BE2C (cell line): ENCODE measurements around the gene ATP8A1.
A peak's percentile ranks its signal among the peaks of the same experiment; 100 is the strongest.

Source experiments
- DNase-seq: peaks from one replicate; pipeline ENCODE4 v3.0.0-alpha.2; 2020
- H3K27me3 ChIP-seq: fragments of 250-450 bp; sonication (Bioruptor Pico); 2 replicates; pipeline ENCODE4 v1.5.1; 2020; ENCODE audit warnings: mild to moderate bottlenecking
- H3K36me3 ChIP-seq: fragments of 250-450 bp; sonication (Bioruptor Pico); 2 replicates; pipeline ENCODE4 v1.5.1; 2020; ENCODE audit warnings: mild to moderate bottlenecking
- H3K4me1 ChIP-seq: fragments of 250-450 bp; sonication (Bioruptor Pico); 2 replicates; pipeline ENCODE4 v1.5.1; 2020
- H3K4me3 ChIP-seq: 2 replicates; pipeline ENCODE4 v1.5.1; 2011; ENCODE audit warnings: low read depth, low read length
- H3K9me3 ChIP-seq: fragments of 250-450 bp; sonication (Bioruptor Pico); 2 replicates; pipeline ENCODE4 v1.5.1; 2020
- CTCF ChIP-seq: IDR thresholded peaks from 2 replicates; pipeline ENCODE4 v1.5.1; 2012; ENCODE audit warnings: mild to moderate bottlenecking, low read depth, low read length

The ATP8A1 gene

GRCh38 chr4:42683393-42683792 lies 26.5 kb upstream of the ATP8A1 start:
- TF ChIP-seq CTCF = no peak
- no peaks in the 10 kb centered on the region for H3K36me3 ChIP-seq
- peaks cover 6% of the 10 kb centered on the region for H3K4me1 ChIP-seq
- no peaks in the 10 kb centered on the region for H3K9me3 ChIP-seq
- no peak overlapping the region for H3K4me3 ChIP-seq
- DNase-seq = no peak
- no peaks in the 10 kb centered on the region for H3K27me3 ChIP-seq

DNA sequence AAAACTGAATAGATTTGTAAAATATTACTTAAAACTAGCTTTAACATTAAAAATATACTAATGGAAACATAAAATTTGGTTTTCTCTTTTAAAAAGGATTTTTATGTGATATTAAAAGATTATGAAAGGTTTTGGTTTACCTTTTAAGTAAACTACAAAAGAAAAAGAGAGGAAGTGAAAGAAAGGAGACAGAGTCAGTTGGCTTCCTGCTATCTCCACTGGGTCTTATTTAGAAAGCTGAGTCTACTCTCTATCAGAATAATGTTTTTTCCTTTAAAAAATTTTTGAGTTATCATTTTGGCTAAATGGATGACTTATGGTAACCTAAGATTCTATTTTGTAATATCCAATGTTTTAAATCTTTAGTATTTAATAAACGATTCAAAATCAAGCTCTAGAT lies 21.6 kb upstream of the ATP8A1 start:
- Histone ChIP-seq H3K9me3 (no peaks in the 10 kb centered on the region), H3K27me3 (no peaks in the 10 kb centered on the region), H3K4me1 (peaks cover 22% of the 10 kb centered on the region), H3K36me3 (no peaks in the 10 kb centered on the region), H3K4me3 (no peak overlapping the region)
- TF ChIP-seq CTCF = no peak
- no peak for DNase-seq

DNA sequence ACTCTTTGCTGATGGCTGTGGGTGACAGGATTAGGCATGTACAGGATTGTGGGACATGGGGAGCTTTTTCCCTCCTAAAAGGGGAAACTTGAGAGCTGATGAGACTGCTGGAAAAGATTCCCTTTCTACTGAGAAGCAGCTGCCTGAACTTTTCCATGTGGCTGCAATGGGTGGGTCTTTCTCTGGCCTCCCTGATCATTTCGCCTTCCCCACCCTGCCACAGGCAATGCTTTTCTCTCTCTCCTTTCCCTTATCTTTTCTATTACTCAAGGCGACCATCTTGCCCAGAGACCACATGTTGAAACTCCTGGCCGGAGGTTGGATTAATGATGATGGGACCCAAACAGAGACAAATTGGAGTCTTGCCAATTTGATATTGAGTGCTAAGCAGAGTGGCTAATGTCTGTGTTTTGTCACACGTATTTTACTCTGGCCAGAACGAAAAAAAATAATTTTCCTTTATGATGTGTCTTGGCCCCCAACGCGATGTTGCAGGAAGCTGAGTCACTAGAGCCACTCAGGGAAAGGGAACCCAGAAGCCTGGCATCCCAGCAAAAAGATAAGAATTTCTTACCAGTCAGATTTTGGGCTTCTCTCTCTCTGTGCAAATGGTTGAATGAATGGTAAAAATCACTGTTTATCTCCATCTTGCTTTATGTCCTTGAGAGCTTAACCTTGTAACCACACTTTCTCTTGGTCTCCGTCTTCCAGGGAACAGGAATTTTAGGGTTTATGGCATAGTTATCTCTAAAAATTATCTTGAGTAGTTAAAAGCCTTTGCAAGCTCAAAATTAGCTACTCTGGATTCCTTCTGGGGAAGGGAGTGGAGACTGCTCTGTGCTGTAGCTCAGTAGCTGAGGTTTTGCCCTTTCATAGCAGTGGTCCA lies 19.4 kb upstream of the ATP8A1 start:
- TF ChIP-seq CTCF = no peak
- DNase-seq = peak; percentile 75
- no peaks in the 10 kb centered on the region for H3K9me3 ChIP-seq

DNA sequence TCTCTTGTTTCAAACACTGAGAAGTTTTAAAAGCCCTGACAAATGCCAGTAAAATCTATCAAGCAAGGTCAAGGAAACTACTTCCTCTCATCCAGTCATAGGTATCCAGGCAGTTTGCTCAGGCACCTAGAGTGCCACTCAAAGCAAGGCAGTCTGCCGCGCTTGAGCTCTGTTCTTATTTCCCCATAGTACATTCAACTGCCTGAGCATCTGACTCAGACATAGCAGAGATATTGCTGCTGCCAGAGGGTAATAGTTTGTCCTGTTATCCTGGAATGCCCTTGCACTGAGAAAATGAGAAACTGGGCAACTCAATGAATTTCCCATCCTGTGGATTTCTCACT lies 16.1 kb upstream of the ATP8A1 start:
- H3K36me3 ChIP-seq = no peaks in the 10 kb centered on the region
- H3K4me3 ChIP-seq = no peak overlapping the region
- H3K27me3 ChIP-seq = no peaks in the 10 kb centered on the region
- no peaks in the 10 kb centered on the region for H3K9me3 ChIP-seq
- peak; percentile 50 for DNase-seq
- peaks cover 26% of the 10 kb centered on the region for H3K4me1 ChIP-seq
- no peak for TF ChIP-seq CTCF

More for the DNA sequence above, 19.4 kb upstream of the ATP8A1 start:
- H3K4me1 ChIP-seq = peaks cover 26% of the 10 kb centered on the region
- H3K36me3 ChIP-seq = no peaks in the 10 kb centered on the region
- H3K4me3 ChIP-seq = peak overlapping the region; percentile 45
- H3K27me3 ChIP-seq = no peaks in the 10 kb centered on the region

DNA sequence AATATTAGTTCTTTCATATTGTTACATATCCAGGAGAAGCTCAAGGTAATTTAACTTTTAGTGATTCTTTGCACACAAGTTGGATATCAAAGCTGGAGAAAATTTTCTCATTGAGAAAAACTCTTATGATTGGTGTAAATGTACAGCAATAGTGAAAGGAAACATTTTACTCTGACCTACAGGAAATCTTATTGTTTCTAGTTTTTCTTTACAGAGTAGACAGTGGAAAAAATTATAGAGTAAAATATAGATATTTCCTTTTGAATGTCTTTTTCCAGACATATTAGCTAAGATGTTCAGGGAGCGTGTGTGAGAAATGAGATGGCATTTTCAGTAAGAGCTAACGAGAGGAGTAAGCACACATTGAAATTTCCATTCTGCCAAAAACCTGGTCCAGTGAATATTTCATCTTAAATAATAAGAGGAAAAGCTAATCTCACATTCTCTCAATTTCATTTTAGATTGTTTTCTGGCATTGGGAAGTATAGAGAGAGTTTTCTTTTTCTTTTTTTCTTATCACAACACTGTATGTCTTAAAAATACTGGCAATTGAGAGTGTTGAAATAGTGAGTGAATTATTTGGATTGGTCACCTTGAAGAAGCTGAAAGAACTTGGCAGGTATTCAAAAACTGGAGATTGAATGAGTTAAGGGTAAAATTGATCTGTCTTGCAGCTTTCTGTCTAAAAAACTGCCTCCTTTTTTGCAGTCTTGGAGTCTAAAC lies 15.6 kb upstream of the ATP8A1 start:
- no peak for DNase-seq
- no peaks in the 10 kb centered on the region for H3K27me3 ChIP-seq
- TF ChIP-seq CTCF = no peak

More for the DNA sequence above, 15.6 kb upstream of the ATP8A1 start:
- Histone ChIP-seq H3K4me1 (peaks cover 26% of the 10 kb centered on the region), H3K36me3 (no peaks in the 10 kb centered on the region), H3K9me3 (no peaks in the 10 kb centered on the region), H3K4me3 (no peak overlapping the region)
